Stimulated activated CD4-positive, alpha-beta T cell treated with anti-CD3 and anti-CD28 coated beads, Interleukin-2, amount 100 ng/mL, for 48 hours (primary cell): ENCODE measurements around the gene ZNF33A.
"Not testable (repeated sequence)": the region's sequence is repeated elsewhere in the genome, so short reads cannot be mapped to it uniquely, and the experiment has no call there.

Experiments
- DNase-seq, 2 donors: peaks; one replicate each; pipeline ENCODE4 v3.0.0-alpha.2; 2020

ZNF33A gene

DNA sequence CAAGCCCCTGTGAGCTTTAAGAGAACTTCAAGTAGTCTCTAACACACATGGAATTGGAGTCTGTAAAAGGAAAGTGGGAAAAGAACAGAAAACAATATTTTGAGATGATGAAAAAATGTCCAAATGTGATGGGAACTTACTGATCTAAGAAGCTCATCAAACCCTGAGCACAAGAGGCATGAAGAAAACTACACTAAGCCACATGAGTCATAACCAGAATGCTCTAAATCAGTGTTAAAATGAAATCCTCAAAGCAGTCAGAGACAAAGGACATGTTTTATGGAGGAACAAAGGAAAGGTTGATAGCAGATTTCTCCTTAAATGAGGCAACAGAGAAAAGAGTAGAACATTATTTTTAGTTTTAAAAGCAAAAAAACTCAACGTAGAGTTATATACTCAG is 37.2 kb downstream of the ZNF33A start:
- DNase-seq: no peak

DNA sequence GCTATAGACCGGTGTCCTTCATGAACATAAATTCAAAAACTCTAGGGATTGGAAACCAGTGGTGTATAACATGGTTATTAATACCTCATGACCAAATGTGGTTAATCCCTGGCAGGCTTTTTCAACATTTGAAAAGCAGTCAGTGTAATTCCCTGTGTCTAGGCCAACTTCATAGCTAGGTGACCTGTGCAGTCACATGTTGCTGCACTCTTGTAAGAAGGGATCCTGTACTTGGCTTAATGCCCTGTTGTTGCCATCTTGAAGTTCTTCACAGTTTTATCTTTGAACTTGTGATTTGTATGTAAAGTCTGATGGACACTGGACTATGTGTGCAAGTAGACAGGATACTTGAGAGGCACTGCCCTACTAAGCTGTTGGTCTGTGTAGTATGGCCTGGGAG is 39.7 kb downstream of the ZNF33A start:
- no peak for DNase-seq

DNA sequence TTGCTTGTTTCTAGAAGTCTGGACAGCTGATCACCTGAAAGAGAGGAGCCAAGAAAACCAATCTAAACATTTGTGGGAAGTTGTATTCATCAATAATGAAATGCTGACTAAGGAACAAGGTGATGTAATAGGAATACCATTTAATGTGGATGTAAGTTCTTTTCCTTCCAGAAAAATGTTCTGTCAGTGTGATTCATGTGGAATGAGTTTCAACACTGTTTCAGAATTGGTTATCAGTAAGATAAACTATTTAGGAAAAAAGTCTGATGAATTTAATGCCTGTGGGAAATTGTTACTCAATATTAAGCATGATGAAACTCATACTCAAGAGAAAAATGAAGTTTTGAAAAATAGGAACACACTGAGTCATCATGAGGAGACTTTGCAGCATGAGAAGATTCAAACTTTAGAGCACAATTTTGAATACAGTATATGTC is 43.9 kb downstream of the ZNF33A start:
- no peak for DNase-seq

DNA sequence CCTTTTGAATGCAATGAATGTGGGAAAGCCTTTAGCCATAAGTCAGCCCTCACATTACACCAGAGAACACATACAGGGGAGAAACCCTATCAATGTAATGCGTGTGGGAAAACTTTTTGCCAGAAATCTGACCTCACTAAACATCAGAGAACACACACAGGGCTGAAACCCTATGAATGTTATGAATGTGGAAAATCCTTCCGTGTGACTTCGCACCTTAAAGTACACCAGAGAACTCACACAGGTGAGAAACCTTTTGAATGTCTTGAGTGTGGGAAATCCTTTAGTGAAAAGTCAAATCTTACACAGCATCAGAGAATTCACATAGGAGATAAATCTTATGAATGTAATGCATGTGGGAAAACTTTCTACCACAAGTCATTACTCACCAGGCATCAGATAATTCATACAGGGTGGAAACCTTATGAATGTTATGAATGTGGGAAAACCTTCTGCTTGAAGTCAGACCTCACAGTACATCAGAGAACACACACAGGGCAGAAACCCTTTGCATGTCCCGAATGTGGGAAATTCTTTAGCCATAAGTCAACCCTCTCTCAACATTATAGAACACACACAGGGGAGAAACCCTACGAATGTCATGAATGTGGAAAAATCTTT is 44.9 kb downstream of the ZNF33A start:
- DNase-seq: not testable (repeated sequence)

DNA sequence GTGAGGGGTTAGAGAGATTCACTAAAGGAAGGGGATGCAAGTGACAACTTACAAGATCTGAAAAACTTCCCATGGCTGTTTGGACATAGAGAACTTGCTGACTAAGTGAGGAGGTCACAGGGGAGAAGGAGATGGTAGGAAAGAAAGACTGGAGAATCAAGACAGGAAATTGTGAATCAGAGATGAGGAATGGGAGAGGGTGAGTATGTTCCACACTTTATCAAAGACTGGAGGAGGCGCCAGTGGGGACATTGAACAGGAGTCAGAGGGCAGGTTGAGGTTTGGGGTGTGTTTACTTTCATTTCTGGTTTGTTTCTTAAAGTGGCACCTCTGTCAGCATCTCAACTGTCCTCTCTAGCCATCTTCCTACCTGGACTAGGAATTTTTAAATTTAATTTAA is 59.2 kb downstream of the ZNF33A start:
- DNase-seq: not testable (repeated sequence)

DNA sequence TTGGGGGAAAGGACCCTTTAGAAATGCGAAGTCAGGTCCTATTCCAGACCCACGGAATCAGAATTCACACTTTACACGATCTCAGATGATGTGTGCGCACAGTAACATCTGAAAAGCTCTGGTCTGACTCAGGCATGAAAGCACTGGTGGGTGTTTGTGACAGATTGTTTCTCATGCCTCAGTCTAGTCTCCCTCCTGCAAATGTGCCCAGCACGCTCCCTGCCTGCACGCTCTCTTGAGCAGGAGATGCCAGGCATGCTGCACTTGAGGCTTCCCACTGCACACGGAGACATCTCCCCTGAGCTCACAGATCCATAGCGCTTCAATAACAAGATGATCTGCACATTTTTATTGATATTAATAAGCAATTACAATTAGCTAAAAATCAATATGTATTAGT is 60.0 kb downstream of the ZNF33A start:
- DNase-seq: no peak

DNA sequence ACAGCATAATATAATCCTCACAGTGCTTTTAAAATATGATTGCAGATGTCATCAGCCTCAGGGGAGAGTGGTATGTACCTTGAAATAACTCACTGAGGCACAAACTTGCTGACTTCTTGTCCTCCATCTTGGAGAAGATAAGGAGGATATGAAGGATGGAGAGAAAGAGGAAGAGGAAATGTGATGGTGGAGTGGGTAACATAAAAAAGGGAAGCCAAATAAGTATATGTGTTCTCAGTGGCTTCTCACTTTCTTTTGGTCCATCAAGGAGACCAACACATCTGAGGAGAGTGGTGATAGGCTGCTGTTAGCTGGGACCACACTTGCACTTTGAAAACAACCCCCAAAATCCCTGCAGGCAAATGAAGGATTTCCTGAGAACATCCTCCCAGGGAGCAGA is 62.1 kb downstream of the ZNF33A start:
- no peak for DNase-seq

DNA sequence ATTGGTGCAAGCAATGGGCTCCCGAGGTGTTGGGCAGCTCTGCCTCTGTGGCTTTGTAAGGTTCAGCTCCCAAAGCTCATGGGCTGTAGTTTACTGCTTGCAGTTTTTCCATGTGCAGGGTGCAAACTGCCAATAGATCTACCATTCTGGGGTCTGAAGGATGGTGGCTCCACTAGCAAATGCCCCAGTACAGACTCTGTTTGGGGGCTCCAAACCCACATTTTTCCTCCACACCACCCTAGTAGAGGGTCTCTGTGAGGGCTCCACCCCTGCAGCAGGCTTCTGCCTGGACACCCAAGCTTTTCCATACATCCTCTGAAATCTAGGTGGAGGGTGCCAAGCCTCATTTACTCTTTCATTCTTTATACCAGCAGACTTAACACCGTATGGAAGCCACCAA is 66.2 kb downstream of the ZNF33A start:
- no peak for DNase-seq

DNA sequence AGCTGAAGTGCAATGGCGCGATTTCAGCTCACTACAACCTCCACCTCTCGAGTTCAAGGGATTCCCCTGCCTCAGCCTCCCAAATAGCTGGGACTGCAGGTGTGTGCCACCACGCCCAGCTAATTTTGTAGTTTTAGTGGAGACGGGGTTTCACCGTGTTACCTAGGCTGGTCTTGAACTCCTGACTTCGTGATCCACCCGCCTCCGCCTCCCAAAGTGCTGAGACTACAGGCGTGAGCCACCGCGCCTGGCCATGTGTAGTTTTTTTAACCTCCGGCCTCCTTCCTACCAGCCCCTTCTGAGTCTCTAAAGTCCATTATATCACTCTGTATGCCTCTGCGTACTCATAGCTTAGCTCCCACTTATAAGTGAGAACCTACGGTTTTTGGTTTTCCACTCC is 82.8 kb downstream of the ZNF33A start:
- not testable (repeated sequence) for DNase-seq

DNA sequence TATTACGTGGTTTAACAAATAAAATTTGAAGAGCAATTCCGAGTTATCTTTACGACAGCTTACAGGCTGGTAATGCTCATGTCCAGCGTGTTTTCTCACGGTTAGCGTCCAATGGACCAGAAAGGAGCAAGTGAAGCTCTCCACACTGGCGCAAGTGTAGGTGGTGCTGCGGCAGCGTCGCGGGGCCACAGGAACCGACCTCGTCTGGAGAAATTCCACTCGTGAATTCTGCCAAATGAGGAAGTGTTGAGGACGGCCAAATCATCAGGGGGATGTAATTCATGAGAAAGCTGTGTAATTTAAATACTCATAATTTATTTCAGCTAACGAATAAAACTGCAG is 83.3 kb downstream of the ZNF33A start:
- no peak for DNase-seq

DNA sequence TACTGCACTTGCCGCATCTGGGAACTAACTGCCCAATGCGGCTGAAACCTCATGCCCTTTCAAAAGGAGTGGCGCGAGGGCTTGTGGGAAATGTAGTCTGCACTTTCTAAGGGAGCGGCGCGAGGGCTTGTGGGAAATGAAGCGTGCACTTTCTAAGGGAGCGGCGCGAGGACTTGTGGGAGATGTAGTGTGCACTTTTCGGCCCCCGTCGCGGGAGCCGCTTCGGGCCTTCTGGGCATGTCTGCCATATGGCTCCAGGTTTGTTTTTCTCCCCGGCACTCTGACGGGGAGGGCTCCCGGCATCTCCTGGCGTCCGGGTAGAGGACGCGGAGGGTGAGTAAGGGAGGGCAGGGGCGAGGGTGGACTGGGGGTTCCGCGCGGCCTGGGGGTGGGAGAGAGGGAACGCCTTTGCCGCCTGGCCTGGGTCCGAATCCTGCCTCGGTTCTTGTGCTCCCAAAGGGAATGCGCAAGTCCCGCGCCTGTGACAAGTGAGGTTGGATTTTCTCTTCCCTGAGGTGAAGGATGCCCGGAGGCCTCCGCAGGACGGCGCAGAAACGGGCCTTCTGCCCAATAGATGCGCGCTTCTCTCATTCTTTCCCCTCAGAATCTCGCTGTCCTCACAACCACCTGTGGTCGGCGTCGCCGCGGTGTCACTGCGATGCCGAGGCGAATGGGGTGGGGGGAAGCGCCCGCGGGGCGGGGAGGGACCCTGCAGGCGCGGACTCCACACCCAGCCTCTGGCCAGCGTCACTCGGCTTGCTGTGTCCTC is 83.9 kb downstream of the ZNF33A start, which contains the start of gene ZNF37A:
Gene ZNF37A (plus strand): TSS at position 180 of the 769 bp plus-strand sequence. CDS start 2,281 bp downstream, outside the sequence.
- DNase-seq: peak; percentile 75 to 77

DNA sequence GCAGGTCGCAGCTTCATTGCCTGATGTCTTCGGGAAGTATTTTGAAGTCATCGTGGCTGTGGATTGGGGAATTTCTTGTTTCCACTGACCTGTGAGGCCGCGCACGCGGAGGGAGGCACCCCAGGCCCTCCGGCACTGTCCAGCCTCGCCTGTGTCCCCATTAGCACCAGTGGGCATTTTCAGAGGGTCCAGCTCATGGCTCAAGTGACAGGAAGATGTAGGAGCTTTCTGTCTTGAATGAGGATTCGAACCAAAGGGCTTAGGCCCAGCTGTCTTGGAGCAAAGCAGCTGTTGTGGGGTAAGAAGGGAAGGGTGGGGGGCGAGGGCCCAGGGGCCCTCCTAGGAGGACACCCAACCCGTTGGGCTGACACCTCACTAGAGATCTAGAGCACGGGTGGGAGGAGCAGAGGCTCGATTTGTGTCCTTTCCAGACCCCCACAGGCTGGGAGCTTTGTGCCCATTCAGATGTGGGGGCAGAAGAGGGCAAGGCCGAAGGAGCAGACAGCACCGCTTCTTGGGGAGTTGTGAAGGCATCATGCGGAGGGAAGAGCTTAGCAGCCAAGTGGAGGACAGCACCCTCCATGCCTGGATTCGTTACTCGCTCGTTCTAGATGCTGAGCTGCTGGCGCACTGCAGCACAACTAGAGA is 84.6 kb downstream of the ZNF33A start:
- no peak for DNase-seq

DNA sequence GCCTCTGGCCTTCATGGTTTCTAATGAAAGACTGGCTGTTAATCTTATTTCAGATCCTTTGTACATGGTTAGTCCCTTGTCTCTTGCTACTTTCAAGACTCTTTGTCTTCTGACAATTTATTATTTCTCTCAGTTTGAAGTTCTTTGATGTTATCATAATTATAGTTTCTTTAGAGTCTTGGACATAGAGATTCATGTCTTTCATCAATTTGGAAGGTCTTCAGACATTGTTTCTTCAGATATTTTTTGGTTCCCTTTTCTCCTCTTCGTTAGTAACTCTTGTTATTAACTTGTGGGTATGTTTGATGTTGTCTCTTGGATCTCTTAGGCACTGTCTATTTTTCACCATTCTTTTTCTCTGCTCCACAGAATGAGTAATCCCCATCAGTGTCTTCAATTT is 92.4 kb downstream of the ZNF33A start:
- no peak for DNase-seq

DNA sequence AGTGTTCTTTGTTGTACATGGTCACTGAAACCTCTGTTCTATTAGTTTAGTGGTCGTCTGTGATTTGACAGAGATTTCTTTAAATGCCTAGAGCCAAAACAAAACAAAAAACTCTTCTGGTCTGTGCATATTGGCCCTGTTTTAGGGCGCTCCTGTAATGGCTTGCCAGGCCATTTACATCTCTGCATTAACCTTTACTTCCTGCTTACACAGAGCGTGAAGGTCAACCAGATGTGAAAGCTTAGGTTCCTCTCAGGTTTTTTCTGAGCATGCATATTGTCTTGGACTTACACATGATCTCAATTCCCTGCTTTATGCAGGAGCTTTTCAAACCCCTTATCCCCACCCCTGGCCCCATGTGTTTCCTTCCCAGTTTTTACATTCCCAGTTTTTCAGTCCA is 93.3 kb downstream of the ZNF33A start:
- DNase-seq: no peak

DNA sequence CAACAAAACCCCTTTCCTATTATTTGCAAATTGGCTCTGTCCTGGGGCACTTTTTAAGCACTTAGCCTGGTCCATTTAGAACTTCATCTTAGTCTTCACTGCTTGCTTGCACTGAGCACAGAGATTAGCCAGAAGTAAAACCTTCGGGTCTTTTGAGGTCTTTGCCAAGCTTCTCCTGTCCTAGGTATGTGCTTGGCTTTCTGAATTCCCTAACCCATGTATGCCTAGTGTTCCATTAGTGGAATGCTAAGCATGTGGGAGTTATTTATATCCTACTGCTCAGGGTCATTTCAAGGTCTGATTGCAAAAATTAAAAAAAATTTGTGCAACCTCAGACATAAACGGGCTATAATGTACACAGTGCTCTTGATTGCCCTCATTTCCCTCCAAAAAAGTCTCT is 101.7 kb downstream of the ZNF33A start:
- DNase-seq: no peak
